Right ventricle myocardium inferior (tissue), 1 donor: ENCODE data around the gene RAB44. TPM values are rescaled to one million over a fixed set of nuclear protein-coding genes. Genes with fewer than 3 reads are reported as not detected.
"Not testable (repeated sequence)": the region's sequence is repeated elsewhere in the genome, so short reads cannot be mapped to it uniquely, and the experiment has no call there.

ENCODE experiments used
- ATAC-seq: fragments of 200-7000 bp; cut with Tn5 transposase; one replicate; pipeline ENCODE4 v1.9.1; 2020; ENCODE audit warnings: mild to moderate bottlenecking, moderate library complexity
- DNase-seq: peaks from one replicate; pipeline ENCODE4 v3.0.0; 2021; ENCODE audit errors: missing footprints
- intact Hi-C: fragments of 100-400 bp; cut with DNase I; formaldehyde crosslinking; loops from one replicate; pipeline ENCODE4 v1.11.0; 2022
- total RNA-seq: library from RNA; stranded (reverse); fragmentation: NEBNext Ultra II Directional; extraction: Animal tissue kit (Norgen Biotek cat#: 25700); gene quantifications from one replicate; pipeline ENCODE4 v1.2.1, GENCODE V29; 2021
- donor health status: DM: no; HTN: yes; CAD: no; lungs with severe emphysema.

Gene RAB44
- total RNA-seq, 1 donor from 2014 or later: 0.08 TPM

DNA sequence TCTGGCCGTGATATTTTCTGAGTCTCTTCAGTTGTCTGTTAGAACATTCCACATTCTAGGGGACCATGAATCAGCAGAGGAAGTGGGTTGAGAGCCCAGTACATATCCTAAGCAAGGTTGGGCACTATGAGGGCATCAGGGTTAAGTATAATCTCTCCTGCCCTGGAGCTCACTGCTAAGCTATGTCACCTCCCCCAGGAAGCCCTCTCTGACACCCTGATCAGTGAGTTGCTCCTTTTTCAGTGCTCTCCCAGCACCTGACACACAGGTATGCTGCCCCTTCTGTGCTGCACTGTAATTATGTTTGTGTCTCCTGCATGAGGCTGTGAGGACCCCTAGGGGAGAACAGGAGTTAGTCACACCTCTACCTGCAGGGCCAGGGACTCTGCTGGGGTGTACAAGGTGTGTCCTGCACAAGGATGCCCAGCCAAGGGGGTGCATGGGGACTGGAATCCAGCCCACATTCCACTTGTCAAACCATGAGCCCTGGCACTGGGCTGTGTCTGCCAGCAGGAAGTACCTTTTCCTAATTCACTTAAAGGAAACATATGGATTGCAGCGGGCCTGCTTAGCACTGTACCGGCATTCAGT is 3.9 kb downstream of the RAB44 start:
- intact Hi-C loops: no loop called here
- DNase-seq: no peak
- no peak for ATAC-seq

DNA sequence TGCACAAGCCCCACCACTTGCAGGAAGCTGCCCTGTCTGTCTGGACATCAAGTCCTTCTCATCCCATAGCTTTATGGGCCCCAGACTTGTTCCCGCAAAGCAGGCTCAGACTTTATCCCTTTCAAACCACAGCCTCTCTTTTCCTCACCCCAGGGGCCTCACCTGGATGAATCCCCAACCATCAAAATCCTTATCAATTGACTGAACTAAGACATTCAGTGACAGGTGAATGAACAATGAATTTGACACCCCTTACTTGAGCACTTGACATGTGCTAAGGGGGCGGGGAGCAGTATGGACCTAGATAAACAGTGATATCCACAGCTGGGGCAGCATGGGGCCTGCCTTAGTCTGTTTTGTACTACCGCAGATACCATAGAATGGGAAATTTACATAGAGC is 5.0 kb downstream of the RAB44 start:
- DNase-seq (no peak), ATAC-seq (no peak)
- intact Hi-C loops: no loop called here

DNA sequence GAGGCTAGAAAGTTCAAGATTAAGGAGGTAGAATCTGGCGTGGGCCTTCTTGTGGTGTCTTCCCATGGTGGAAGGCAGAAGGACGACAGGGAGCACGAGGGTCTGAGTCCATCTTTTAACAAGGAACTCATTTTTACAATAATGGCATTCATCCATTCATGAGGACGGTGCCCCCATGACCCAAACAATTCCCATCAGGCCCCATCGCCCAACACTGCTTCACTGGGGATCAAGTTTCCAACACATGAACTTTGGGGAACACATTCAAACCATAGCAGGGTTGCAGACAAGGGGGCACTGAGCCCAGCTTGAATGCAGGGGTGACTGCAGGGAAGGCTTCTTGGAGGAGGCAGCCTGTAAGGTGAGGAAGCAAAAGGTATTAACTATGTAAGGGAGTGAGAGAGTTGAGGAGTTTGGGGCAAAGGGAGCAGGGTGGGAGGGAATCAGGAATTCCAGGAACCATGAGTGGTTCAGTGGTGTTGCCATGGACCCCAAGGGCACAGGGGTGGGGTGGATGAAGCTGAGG is 5.5 kb downstream of the RAB44 start:
- ATAC-seq (no peak), DNase-seq (no peak)
- intact Hi-C loops: no loop called here

DNA sequence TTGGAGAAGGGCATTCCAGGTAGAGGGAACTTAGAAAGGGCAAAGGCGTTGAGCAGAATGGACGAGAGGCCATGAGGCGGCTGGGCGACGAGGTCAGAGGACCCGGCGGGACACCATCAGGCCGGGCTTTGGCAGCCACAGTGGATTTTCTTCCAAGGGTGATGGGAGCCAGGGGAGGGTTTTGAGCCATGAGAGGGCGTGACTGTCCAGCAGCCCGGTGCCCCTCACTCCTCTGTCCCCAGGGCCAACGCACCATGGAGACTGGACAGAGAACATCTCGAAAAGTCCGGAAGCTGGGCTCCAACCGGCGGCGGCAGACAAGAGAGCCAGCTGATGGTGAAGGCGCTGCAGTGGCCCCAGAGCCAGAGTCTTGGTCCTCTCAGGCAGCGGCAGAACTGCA is 6.4 kb downstream of the RAB44 start:
- DNase-seq (no peak), ATAC-seq (no peak)
- intact Hi-C loops: no loop called here

DNA sequence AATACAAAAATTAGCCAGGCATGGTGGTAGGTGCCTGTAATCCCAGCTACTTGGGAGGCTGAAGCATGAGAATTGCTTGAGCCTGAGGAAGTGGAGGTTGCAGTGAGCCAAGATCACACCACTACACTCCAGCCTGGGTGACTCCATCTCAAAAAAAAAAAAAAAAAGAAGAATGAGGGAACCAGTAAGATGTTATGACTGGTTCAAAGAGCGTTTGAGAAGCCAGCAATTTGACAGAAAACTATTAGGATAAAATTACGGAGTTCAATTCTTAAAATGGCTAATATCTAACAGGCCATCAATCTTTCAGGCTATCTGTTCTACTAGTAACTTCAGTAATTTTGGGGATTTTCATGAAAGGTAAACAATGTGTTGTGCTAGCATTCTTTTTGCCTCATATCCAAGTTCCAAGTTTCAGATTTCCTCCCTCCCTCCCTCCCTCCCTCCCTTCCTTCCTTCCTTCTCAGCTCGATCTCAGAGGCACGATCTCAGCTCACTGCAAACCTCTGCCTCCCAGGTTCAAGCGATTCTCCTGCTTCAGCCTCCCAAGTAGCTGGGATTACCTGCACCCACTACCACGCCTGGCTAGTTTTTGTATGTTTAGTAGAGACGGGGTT is 7.4 kb downstream of the RAB44 start:
- ATAC-seq, DNase-seq, intact Hi-C loops: not testable (repeated sequence)

DNA sequence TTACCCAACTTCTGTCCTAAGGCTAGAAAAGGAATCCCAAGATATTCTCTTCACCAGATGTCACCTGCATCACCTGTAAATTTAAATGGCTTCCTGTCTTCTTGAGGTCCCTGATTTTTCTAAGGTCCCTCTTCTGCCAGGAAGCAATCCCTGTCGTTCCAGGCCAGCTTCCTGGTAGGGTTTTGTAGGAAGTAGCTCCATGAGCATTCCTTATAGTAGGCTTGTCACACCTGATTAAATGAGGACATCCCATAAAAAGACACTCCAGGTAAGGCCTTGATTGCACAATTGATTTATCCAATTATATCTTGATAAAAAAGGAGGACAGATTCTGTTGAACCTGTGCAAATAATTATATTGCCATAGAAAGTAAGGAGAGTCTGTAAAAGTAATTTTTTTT is 8.7 kb downstream of the RAB44 start:
- DNase-seq (no peak), ATAC-seq (no peak)
- intact Hi-C loops: no loop called here

DNA sequence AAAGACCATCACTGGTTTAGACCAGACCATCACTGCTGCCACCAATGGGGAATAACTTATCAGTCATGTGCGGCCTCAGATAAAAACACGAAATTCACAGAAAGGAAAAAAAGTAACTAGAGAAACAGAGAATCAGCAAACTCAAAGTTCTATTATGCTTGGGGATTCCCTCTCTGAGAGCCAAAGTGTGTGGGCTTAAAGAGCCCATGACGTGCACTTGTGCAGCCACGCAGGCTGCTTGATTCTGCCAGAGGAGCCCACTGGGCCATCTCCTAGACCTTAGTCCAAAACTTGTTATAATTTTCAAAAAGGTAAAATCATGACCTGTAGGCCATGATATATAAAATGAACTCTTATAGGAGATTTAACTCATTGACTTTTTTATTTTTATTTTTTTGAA is 15.2 kb downstream of the RAB44 start:
- ATAC-seq: no peak
- intact Hi-C loops: no loop called here
- no peak for DNase-seq

DNA sequence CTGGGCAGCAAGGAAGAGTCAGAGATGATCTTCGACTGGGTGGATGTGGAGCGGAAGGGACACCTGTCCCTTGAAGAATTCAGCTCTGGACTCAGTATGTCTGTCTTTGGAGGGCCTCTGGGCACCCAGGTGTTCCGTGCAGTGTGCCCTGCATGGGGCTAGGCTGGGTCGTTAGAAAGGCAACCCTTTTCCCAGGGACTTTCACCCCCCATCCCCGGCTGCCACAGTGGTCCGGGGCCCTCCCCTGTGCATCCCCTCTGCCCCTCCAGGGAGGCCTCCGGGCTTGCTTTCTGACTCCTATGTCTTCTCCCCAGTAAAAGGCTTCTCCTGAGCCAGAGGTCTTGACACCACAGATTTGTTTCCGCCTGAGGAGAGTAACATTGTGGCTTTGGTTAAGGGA is 16.2 kb downstream of the RAB44 start:
- ATAC-seq: no peak
- DNase-seq: no peak
- intact Hi-C loops: no loop called here

DNA sequence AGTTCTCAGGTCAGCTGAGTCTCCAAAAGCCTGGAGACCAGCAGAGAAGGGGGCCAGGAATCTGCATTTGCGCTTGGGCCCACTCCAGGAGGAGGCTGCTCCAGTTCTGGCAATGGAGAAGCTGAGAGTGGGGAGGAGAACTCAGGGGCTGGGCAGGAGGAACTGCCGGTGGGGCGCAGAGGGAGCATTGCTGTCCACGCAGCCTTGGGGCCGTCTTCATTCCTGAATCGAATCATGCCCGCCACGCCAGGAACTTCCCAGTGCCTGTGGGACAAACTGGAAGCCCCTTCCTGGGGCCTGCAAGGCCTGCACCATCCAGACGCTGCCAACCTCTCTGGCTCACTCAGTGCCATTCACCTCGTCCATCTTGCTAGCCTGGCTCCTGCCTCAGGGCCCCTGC is 16.9 kb downstream of the RAB44 start:
- DNase-seq (no peak), ATAC-seq (no peak)
- intact Hi-C loops: no loop called here

DNA sequence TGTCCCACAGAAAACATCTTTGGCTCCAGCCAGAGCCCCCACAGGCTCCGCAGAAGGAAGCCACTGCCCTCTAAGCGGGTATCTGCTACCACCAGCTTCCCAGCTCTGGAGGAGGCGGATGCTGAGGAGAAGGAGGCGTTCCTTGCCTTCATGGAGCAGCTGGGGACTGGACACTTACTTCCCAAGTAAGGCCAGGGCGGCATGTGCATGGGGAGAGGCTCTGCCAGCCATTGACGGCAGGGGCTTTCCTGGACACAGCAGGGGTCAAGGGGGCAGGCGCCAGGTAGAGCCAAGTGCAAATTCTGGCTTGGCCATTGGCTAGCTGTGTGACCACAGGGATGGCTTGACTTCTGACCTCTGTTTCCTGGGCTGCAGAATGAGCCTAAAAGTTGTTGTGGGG is 17.8 kb downstream of the RAB44 start:
- no peak for ATAC-seq
- intact Hi-C loops: no loop called here
- no peak for DNase-seq

DNA sequence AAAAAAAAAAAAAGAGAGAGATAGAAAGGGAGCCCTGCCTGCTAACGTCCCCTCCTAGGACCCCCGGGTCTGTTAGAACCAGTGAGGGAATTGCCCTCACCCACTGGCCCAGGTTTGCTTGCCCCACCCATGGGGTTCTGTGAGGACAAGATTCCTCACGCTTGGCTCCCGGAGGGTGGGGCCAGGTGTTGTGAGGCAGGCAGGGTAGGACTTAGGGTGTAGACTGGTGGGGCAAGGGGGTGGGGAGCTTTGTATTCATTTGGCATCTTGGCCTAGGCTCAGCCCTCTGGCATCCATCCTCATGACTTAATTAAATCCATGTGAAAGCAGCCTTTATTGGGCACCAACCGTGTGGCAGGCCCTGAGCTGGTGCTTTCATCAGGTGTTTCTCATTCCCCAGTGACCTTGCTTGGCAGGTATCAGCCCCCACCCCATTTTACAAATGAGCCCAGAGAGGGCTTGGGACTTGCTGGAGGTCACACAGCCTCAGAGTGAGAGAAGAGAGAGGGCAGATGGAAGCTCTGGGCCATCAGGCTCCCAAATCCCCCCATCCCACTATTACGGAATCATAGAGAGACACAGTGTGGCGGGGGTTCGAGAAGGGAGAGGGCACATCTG is 19.0 kb downstream of the RAB44 start:
- intact Hi-C loops: no loop called here
- no peak for ATAC-seq
- DNase-seq: no peak

DNA sequence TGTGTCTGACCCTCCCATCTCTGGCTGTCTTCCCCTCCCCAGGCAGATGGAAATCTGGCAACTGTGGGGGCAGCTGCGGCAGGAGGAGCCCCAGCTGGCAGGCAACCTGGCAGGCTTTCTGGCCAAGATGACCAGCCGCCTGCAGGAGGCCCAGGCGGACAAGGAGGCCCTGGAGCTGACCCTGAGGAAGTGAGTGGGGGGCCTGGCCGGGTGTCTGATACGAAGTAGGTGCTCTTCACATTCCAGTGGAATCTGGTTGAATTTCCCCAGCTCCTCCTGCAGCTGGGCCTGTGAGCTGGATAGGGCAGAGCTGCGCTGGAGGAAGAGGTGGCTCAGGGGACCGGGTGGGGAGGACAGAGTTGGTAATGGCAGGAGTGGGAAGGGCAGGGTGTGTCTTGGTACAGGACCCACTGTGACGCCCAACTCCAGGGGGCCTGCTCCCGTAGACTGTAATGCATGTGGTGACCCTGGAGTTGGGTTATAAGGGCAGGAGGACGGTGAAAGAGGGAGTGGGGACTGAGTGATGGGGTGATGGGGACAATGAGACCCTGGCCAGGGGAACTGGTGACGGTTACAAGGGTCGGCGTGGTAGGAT is 19.7 kb downstream of the RAB44 start:
- no peak for ATAC-seq
- DNase-seq: no peak
- intact Hi-C loops: no loop called here

DNA sequence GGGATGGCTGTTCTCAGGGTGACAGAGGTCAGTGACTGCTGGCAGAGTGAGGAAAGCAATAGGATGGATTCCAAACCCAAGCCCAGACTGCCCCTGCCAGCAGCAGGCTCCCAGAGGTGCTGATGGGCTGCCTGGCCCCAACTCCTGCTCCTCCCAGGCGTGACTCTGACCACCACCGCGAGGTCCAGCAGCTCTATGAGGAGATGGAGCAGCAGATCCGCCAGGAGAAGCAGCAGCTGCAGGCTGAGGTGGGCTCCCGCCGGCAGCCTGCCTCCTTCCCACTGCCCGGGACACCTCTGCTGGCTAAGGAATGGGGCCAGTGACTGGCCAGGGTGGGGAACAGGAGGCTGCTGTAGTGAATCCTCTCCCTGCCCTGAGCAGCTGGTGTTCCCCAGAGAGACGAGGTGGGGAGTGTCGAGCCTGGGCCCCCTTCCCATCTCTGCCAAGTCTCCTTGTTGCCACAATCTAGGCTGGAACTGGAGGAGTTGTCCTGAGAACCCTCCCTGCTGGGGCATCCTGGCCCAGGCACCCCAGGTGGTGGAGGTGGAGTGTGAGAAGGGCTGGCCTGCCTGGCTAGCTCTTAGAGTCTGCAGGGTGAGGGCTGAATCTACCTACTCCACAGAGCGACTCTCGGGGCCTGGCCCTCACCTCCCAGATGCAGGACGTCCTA is 20.4 kb downstream of the RAB44 start:
- intact Hi-C loops: no loop called here
- ATAC-seq: no peak
- DNase-seq: no peak

DNA sequence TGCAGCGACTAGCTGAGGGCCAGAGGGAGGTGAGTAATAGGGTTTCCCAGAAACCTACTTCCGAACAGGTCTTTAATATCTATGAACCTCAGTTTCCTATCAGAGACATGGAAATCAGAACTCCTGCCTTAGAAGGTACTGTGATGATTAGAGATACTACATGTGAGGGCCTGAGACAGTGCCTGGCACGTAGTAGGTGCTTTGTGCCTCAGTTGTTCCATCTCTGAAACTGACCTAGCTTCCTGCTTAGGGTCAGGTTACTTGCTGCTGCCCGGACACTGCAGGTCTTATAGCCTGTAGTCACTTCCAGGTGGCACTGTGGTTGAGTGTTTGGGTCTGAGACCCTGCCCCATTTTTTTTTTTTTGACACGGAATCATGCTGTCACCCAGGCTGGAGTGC is 20.9 kb downstream of the RAB44 start:
- intact Hi-C loops: no loop called here
- DNase-seq: no peak
- no peak for ATAC-seq

DNA sequence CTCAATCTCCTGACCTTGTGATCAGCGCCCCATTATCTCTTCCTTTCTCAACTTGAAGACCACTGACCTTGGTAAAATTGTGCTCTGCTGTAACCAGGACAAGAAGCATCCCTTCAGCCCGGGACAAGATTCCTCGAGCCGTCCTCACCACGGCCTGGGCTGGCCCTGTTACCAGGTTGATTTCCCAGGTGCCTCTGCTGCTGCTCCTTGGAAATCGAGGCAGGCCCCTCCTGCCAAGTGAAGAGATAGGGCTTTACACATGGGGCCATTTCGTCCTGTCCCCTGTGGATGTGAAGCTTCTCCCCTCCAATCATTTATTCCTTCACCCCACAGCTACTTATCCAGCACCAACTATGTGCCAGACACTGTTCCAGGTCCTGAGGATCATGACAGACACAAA is 21.5 kb downstream of the RAB44 start:
- intact Hi-C loops: no loop called here
- ATAC-seq (no peak), DNase-seq (no peak)

DNA sequence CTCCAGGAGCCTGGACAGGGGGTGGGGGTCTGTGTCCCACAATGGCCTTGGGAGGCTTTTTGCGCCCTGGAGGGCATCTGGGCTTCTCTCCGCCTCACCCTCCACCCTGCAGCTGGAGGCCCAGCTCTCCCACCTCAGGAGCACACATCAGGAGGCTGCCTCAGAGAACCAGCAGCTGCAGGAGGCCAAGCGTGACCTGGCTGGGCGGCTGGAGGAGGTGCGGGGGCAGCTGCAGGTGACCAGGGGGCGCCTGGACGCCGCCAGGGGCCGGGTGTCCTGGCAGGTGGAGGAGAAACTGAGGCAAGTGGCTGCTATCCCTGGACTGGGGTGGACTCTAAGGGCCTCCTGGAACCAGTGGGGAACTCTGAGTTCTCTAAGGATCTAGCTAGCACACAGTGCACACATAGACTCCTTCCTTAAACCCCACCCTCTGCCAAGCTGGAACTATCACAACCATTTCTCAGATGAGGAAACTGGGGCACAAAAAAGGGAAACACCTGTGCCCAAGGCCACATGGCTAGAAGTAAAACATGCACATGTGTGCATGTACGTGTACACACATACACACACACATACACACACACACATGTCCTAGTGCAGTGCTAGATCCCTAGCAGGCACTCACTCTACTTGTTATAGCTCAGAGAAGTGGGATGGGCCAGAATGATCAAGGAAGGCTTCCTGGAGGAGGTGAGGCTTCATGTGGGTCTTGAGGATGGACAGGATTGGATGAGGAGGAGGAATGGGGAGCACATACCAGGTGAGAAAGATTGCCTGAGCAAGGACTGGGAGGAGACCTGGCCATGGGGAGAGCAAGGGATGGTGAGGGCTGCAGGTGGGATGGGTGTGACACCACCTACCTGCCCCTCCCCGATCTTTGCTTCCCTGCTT is 22.9 kb downstream of the RAB44 start:
- DNase-seq: no peak
- ATAC-seq: no peak
- intact Hi-C loops: no loop called here

DNA sequence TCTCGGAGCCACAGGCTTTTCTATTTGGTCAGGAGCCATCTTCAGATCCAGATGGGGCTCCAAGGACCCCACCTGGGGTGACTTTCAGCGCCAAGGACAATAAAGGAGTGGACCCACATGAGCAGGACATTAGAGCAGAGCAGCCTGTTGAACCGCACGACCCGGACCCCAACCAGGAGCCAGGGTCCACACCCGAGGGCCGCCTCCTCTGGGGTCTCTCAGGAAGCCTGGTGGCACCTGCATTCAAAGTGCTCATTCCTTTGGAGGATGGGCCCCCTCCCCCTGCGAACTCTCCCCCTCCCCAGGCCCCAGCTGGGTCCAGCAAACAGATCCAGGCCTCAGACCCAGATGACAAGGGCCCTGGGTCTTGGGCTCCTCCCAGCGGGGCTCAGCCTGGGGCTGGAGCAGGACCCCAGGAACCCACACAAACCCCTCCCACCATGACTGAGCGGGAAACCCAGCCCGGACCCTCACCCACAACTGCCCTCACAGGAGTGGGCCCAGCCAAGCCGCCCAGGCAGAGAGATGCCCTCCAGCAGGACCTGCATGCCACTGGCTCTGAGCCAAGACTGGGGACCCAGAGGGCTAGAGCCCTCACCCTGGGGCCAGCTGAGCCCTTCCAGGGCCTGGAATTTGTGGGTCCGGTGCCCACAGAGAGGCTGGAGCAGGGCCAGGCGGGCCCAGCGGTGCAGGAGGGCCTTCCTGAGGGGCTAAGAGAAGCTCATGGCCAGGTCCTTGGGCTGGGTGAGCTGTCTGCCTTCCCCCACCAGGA is 23.9 kb downstream of the RAB44 start:
- DNase-seq: no peak
- intact Hi-C loops: no loop called here
- no peak for ATAC-seq

DNA sequence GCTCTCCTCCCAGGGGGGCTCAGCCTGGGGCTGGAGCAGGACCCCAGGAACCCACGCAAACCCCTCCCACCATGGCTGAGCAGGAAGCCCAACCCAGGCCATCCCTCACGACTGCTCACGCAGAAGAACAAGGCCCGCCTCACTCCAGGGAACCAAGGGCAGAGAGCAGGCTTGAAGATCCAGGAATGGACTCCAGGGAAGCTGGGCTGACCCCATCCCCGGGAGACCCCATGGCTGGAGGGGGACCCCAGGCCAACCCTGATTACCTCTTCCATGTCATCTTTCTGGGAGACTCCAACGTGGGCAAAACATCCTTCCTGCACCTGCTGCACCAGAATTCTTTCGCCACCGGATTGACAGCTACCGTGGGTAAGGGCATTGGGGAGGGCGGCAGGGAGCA is 24.7 kb downstream of the RAB44 start:
- DNase-seq: no peak
- intact Hi-C loops: no loop called here
- no peak for ATAC-seq
